A549 (cell line): Measurements from ENCODE around the gene PCSK6.

Experiments
- CEBPB ChIP-seq, 2 experiments: fragments of >200 bp in 1 of 2; sonication (Bioruptor Twin) in 1 of 2; formaldehyde crosslinking in 1 of 2; IDR thresholded peaks; 2 replicates each; pipeline ENCODE4 v1.6.1; 2012 to 2016
- FOSB ChIP-seq: fragments of 250-450 bp; sonication (Bioruptor Pico); IDR thresholded peaks from 2 replicates; pipeline ENCODE4 v1.5.0; 2020; ENCODE audit warnings: mild to moderate bottlenecking, moderate library complexity
- HOXB5 ChIP-seq: fragments of 250-450 bp; sonication (Bioruptor Pico); IDR thresholded peaks from 2 replicates; pipeline ENCODE4 v1.5.0; 2020; ENCODE audit warnings: mild to moderate bottlenecking, moderate library complexity
- JUN ChIP-seq, 2 experiments: fragments of >200 bp; sonication (Bioruptor Twin); formaldehyde crosslinking; IDR thresholded peaks; 2 replicates in 1 of 2; 3 replicates in 1 of 2; pipeline ENCODE4 v1.6.1; 2016 to 2017
- MAX ChIP-seq: IDR thresholded peaks from 2 replicates; pipeline ENCODE4 v1.6.1; 2012
- MAZ ChIP-seq: fragments of 150-350 bp; IDR thresholded peaks from 2 replicates; pipeline ENCODE4 v1.6.1; 2014; ENCODE audit warnings: antibody characterized with exemption, low read depth, low read length, borderline replicate concordance
- MYC ChIP-seq: IDR thresholded peaks from 2 replicates; pipeline ENCODE4 v1.6.1; 2012; ENCODE audit warnings: mild to moderate bottlenecking, inconsistent platforms, low read length, improper control_type of control experiment, borderline replicate concordance
- REST ChIP-seq: fragments of 200-600 bp; sonication (generic); IDR thresholded peaks from 2 replicates; pipeline ENCODE4 v1.6.1; 2016; ENCODE audit warnings: antibody characterized with exemption, mild to moderate bottlenecking, moderate library complexity
- RFX5 ChIP-seq: fragments of 450-650 bp; IDR thresholded peaks from 2 replicates; pipeline ENCODE4 v1.7.1; 2014; ENCODE audit warnings: antibody characterized with exemption, mild to moderate bottlenecking, moderate library complexity
- RNF2 ChIP-seq: fragments of 200-600 bp; sonication (generic); IDR thresholded peaks from 2 replicates; pipeline ENCODE4 v1.6.1; 2016; ENCODE audit warnings: low read depth, mild to moderate bottlenecking, antibody characterized with exemption, moderate library complexity, borderline replicate concordance
- SMC3 ChIP-seq: fragments of >200 bp; sonication (Bioruptor Twin); formaldehyde crosslinking; IDR thresholded peaks from 3 replicates; pipeline ENCODE4 v1.6.1; 2018; ENCODE audit warnings: inconsistent platforms
- SREBF2 ChIP-seq: fragments of 450-650 bp; IDR thresholded peaks from 2 replicates; pipeline ENCODE4 v1.6.1; 2014; ENCODE audit warnings: mild to moderate bottlenecking, moderate library complexity
- TF ChIP-seq, protein P1 (sequence below): fragments of >200 bp; sonication (Bioruptor Twin); formaldehyde crosslinking; IDR thresholded peaks from 3 replicates; pipeline ENCODE4 v1.5.1; 2016
- TF ChIP-seq, protein P2 (sequence below): fragments of >200 bp; sonication (Bioruptor Twin); formaldehyde crosslinking; IDR thresholded peaks from 3 replicates; pipeline ENCODE4 v1.6.1; 2016

- TF ChIP-seq, protein P1, sequence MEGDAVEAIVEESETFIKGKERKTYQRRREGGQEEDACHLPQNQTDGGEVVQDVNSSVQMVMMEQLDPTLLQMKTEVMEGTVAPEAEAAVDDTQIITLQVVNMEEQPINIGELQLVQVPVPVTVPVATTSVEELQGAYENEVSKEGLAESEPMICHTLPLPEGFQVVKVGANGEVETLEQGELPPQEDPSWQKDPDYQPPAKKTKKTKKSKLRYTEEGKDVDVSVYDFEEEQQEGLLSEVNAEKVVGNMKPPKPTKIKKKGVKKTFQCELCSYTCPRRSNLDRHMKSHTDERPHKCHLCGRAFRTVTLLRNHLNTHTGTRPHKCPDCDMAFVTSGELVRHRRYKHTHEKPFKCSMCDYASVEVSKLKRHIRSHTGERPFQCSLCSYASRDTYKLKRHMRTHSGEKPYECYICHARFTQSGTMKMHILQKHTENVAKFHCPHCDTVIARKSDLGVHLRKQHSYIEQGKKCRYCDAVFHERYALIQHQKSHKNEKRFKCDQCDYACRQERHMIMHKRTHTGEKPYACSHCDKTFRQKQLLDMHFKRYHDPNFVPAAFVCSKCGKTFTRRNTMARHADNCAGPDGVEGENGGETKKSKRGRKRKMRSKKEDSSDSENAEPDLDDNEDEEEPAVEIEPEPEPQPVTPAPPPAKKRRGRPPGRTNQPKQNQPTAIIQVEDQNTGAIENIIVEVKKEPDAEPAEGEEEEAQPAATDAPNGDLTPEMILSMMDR: no peak
- TF ChIP-seq RNF2 (no peak), CEBPB (IDR thresholded peaks at IDR 0.05) (no peak), MYC (no peak), HOXB5 (CRISPR knock-in tag) (no peak), FOSB (CRISPR knock-in tag) (no peak), MAX (no peak), RFX5 (no peak), SREBF2 (no peak), REST (no peak), SMC3 (no peak), JUN (IDR thresholded peaks at IDR 0.05) (no peak), MAZ (no peak)
- TF ChIP-seq, protein P2, sequence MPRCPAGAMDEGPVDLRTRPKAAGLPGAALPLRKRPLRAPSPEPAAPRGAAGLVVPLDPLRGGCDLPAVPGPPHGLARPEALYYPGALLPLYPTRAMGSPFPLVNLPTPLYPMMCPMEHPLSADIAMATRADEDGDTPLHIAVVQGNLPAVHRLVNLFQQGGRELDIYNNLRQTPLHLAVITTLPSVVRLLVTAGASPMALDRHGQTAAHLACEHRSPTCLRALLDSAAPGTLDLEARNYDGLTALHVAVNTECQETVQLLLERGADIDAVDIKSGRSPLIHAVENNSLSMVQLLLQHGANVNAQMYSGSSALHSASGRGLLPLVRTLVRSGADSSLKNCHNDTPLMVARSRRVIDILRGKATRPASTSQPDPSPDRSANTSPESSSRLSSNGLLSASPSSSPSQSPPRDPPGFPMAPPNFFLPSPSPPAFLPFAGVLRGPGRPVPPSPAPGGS: no peak
Measured at GRCh38 chr15:101275018-101275417, 214.5 kb downstream of the PCSK6 start.
